SK-N-MC (cell line): ENCODE results near the gene NHERF2.

ENCODE experiments used
- EZH2 ChIP-seq: fragments of 200-600 bp; sonication (generic); IDR thresholded peaks from one replicate; pipeline ENCODE4 v1.6.1; 2017; ENCODE audit warnings: antibody characterized with exemption
- POLR2AphosphoS5 ChIP-seq: IDR thresholded peaks from 2 replicates; pipeline ENCODE4 v1.6.1; 2012; ENCODE audit warnings: mild to moderate bottlenecking, low read depth, low read length, borderline replicate concordance

DNA sequence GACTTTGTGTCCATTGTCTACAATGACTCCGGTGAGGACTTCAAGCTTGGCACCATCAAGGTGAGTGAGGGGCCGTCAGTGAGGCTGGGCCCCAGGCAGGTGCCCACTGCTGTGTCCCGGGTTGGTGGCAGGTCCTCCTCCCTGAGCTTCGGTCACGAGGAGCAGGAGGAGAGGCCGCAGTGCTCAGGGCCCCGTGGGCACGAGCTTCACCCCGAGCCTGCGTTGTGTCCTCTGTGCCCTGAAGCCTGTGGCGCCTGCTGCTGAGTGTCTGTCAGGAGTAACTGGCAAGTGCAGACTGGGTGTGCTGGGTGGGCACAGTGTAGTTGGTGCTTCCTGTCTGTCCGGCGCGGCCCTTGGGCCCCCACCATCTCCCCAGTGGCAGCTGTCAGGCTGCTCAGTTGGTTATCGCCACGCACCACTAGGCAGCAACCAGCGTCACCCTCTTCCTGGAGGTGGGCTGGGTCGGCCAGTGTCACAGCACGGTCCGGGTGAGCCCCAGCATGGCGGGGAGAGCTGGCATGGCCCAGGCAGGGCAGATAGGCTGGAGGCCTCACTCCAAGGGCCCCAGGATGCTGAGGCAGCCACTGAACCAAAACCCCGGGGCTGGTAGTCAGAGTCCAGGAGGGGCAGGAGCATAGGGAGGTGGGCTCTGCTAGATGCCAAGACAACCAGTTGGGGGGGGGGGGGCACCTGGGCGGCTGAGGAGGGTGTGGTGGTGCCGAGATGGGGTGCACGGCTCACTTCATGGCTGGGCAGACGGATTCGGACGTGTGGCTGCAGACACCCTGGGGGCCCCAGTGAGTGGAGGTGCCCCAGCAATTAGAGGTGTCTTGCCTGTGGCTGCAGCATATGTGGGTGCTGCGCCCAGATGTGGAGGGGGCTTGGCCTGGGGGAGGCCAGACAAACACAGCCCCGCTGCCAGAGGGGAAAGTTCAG lies 60.4 kb downstream of the NHERF2 start:
- TF ChIP-seq POLR2AphosphoS5, result no peak
- no peak for TF ChIP-seq EZH2
